K562 (cell line): ENCODE results near the gene TNF. TPM values are rescaled to one million over a fixed set of nuclear protein-coding genes. Genes with fewer than 3 reads are reported as not detected.

ENCODE experiments used
- DDX20 ChIP-seq: fragments of 450-650 bp; IDR thresholded peaks from 2 replicates; pipeline ENCODE4 v1.6.1; 2016; ENCODE audit warnings: missing genetic modification characterization, low read depth, mild to moderate bottlenecking, missing compliant biosample characterization, moderate library complexity
- FUS ChIP-seq: fragments of 200-400 bp; formaldehyde crosslinking; optimal IDR thresholded peaks from 2 replicates; pipeline ENCODE3; 2017; ENCODE audit warnings: low read depth, low read length
- GATAD2B ChIP-seq: fragments of 450-650 bp; IDR thresholded peaks from 2 replicates; pipeline ENCODE4 v1.6.1; 2017; ENCODE audit warnings: mild to moderate bottlenecking, borderline replicate concordance
- GTF2B ChIP-seq: IDR thresholded peaks from 2 replicates; pipeline ENCODE4 v1.6.1; 2011; ENCODE audit not compliant: insufficient read length; ENCODE audit errors: extremely low read depth
- HDAC6 ChIP-seq: IDR thresholded peaks from 2 replicates; pipeline ENCODE4 v1.6.1; 2012; ENCODE audit warnings: low read depth, mild to moderate bottlenecking, control low read depth, inconsistent platforms, low read length, moderate library complexity
- HNRNPK ChIP-seq: fragments of 200-400 bp; formaldehyde crosslinking; IDR thresholded peaks from one replicate; pipeline ENCODE4 v1.6.1; 2018; ENCODE audit warnings: mild to moderate bottlenecking, low read depth, low read length; ENCODE audit not compliant: poor library complexity, severe bottlenecking
- MAFG ChIP-seq: fragments of 450-650 bp; conservative IDR thresholded peaks from 2 replicates; pipeline ENCODE4 v1.6.1; 2016; ENCODE audit warnings: missing genetic modification characterization, missing compliant biosample characterization
- MAX ChIP-seq: sonication (generic); formaldehyde crosslinking; IDR thresholded peaks from 2 replicates; pipeline ENCODE4 v1.9.0; 2022; ENCODE audit warnings: mild to moderate bottlenecking, missing genetic modification reagents
- NR4A1 ChIP-seq, 2 experiments: fragments of 250-450 bp in 1 of 2; fragments of 450-650 bp in 1 of 2; sonication (Bioruptor Pico) in 1 of 2; IDR thresholded peaks; 2 replicates each; pipeline versions ENCODE4 v1.4.0 to v1.6.1; 2016 to 2020; ENCODE audit warnings: mild to moderate bottlenecking in 2 of 2, missing compliant biosample characterization in 1 of 2, missing genetic modification characterization in 1 of 2, moderate library complexity in 1 of 2
- NRF1 ChIP-seq, 2 experiments: fragments of 450-650 bp; IDR thresholded peaks in 1 of 2; conservative IDR thresholded peaks in 1 of 2; 2 replicates each; pipeline ENCODE4 v1.6.1; 2014; ENCODE audit warnings: mild to moderate bottlenecking in 2 of 2
- RNF2 ChIP-seq: sonication (generic); IDR thresholded peaks from 2 replicates; pipeline ENCODE4 v1.6.1; 2016
- STAG1 ChIP-seq: sonication (generic); formaldehyde crosslinking; IDR thresholded peaks from 2 replicates; pipeline ENCODE4 v1.5.0; 2020; ENCODE audit warnings: missing genetic modification reagents, borderline replicate concordance
- XRCC4 ChIP-seq: IDR thresholded peaks from one replicate; pipeline ENCODE4 v1.6.1; 2011; ENCODE audit not compliant: insufficient read depth, insufficient read length; ENCODE audit errors: extremely low read depth
- ZC3H4 ChIP-seq: sonication (generic); formaldehyde crosslinking; IDR thresholded peaks from 2 replicates; pipeline ENCODE4 v1.9.0; 2021; ENCODE audit warnings: missing genetic modification reagents, borderline replicate concordance
- ZC3H8 ChIP-seq: fragments of 450-650 bp; IDR thresholded peaks from 2 replicates; pipeline ENCODE4 v1.6.1; 2017
- ZNF232 ChIP-seq: sonication (generic); formaldehyde crosslinking; IDR thresholded peaks from 2 replicates; pipeline ENCODE4 v1.8.0; 2022; ENCODE audit warnings: mild to moderate bottlenecking, missing genetic modification reagents
- ZNF511 ChIP-seq: sonication (generic); formaldehyde crosslinking; IDR thresholded peaks from 2 replicates; pipeline ENCODE4 v1.8.0; 2022; ENCODE audit warnings: mild to moderate bottlenecking, missing genetic modification reagents
- ZNF717 ChIP-seq: fragments of 250-450 bp; sonication (Bioruptor Pico); IDR thresholded peaks from 2 replicates; pipeline ENCODE4 v1.5.0; 2021
- polyA plus RNA-seq, 8 experiments: library from polyadenylated mRNA; depleted of rRNA in 4 of 8; stranded (reverse) in 5 of 8; unstranded in 3 of 8; fragments of >200 nt; fragmentation: Nextera tagmentation in 2 of 8; fragmentation: Illumina TruSeq in 1 of 8; extraction: Ambion mirVana in 2 of 8; extraction: Trizol in 1 of 8; gene quantifications; 2 replicates each; pipeline versions ENCODE4 v1.2.1 to v1.2.3, GENCODE V29; 2011 to 2014; ENCODE audit warnings: inconsistent platforms in 1 of 8, missing spikeins in 1 of 8
- total RNA-seq, 7 experiments: library from RNA; depleted of rRNA in 6 of 7; stranded (reverse); fragments of >200 nt in 6 of 7; fragmentation: Illumina TruSeq in 2 of 7; extraction: Trizol in 2 of 7; gene quantifications; 2 replicates each; pipeline versions ENCODE4 v1.2.1 to v1.2.3, GENCODE V29; 2011 to 2021; ENCODE audit warnings: low replicate concordance in 1 of 7
- TF ChIP-seq, protein P1 (sequence below): fragments of 250-450 bp; sonication (Bioruptor Pico); IDR thresholded peaks from 2 replicates; pipeline ENCODE4 v1.4.0; 2020; ENCODE audit warnings: mild to moderate bottlenecking, moderate library complexity
- TF ChIP-seq, protein P2 (sequence below): fragments of 200-400 bp; formaldehyde crosslinking; IDR thresholded peaks from 2 replicates; pipeline ENCODE4 v1.6.1; 2017; ENCODE audit warnings: mild to moderate bottlenecking, low read depth, low read length, moderate library complexity

The TNF gene
- total and polyA plus RNA-seq, 9 of the 15 experiments (the other 6 are each of a cell fraction or from before 2014, with no cell fraction given): 0.08 to 0.40 TPM; not detected in 7

GRCh38 chr6:31619805-31620585, 44.6 kb downstream of the TNF start (continued):
- TF ChIP-seq ZNF717 (CRISPR knock-in tag): no peak
- TF ChIP-seq MAFG (tag): peak; percentile 20; the same call in 1 of the 2 replicates
- TF ChIP-seq, protein P1, sequence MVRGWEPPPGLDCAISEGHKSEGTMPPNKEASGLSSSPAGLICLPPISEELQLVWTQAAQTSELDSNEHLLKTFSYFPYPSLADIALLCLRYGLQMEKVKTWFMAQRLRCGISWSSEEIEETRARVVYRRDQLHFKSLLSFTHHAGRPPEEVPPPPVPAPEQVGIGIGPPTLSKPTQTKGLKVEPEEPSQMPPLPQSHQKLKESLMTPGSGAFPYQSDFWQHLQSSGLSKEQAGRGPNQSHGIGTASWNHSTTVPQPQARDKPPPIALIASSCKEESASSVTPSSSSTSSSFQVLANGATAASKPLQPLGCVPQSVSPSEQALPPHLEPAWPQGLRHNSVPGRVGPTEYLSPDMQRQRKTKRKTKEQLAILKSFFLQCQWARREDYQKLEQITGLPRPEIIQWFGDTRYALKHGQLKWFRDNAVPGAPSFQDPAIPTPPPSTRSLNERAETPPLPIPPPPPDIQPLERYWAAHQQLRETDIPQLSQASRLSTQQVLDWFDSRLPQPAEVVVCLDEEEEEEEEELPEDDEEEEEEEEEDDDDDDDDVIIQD: no peak
- TF ChIP-seq GTF2B: peak; percentile 83
- TF ChIP-seq GATAD2B: no peak
- TF ChIP-seq STAG1 (CRISPR knock-in tag): no peak
- no peak for TF ChIP-seq XRCC4
- TF ChIP-seq HNRNPK: no peak
- peak; percentile 86 for TF ChIP-seq MAX (CRISPR knock-in tag)
- TF ChIP-seq DDX20: no peak
- peak; percentile 69 for TF ChIP-seq RNF2
- TF ChIP-seq ZNF511 (CRISPR knock-in tag): peak; percentile 67; the same call in 1 of the 2 replicates
- no peak for TF ChIP-seq ZC3H8
- TF ChIP-seq ZNF232 (CRISPR knock-in tag): no peak
- peak; percentile 91 to 92 for TF ChIP-seq NRF1 (conservative IDR thresholded peaks at IDR 0.05 in 1 of 2, IDR thresholded peaks at IDR 0.05 in 1 of 2)
- TF ChIP-seq, protein P2, sequence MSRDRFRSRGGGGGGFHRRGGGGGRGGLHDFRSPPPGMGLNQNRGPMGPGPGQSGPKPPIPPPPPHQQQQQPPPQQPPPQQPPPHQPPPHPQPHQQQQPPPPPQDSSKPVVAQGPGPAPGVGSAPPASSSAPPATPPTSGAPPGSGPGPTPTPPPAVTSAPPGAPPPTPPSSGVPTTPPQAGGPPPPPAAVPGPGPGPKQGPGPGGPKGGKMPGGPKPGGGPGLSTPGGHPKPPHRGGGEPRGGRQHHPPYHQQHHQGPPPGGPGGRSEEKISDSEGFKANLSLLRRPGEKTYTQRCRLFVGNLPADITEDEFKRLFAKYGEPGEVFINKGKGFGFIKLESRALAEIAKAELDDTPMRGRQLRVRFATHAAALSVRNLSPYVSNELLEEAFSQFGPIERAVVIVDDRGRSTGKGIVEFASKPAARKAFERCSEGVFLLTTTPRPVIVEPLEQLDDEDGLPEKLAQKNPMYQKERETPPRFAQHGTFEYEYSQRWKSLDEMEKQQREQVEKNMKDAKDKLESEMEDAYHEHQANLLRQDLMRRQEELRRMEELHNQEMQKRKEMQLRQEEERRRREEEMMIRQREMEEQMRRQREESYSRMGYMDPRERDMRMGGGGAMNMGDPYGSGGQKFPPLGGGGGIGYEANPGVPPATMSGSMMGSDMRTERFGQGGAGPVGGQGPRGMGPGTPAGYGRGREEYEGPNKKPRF: no peak
- peak; percentile 96 for TF ChIP-seq NR4A1 (CRISPR knock-in tag; IDR thresholded peaks at IDR 0.05)
- TF ChIP-seq NR4A1 (tag; IDR thresholded peaks at IDR 0.05): no peak; the same call in 1 of the 2 replicates
- no peak for TF ChIP-seq FUS
- no peak for TF ChIP-seq ZC3H4 (CRISPR knock-in tag)
- TF ChIP-seq HDAC6: no peak
